Fibroblast of pulmonary artery (primary cell): Measurements from ENCODE around the gene ZNF491.
"Not testable (repeated sequence)": the region's sequence is repeated elsewhere in the genome, so short reads cannot be mapped to it uniquely, and the experiment has no call there.

ENCODE experiments used
- DNase-seq: peaks from one replicate; pipeline ENCODE4 v3.0.0-alpha.2; 2010; ENCODE audit warnings: low read depth
- H3K4me3 ChIP-seq: replicated peaks from 2 replicates; pipeline ENCODE4 v1.5.1; 2011; ENCODE audit warnings: low read depth, mild to moderate bottlenecking, control low read depth, low read length, moderate library complexity
- CTCF ChIP-seq: IDR thresholded peaks from 2 replicates; pipeline ENCODE4 v1.5.1; 2011; ENCODE audit warnings: mild to moderate bottlenecking, control low read depth, low read length, inconsistent platforms; ENCODE audit errors: missing control alignments

The ZNF491 gene

GRCh38 chr19:11806354-11807098 lies 8.2 kb downstream of the ZNF491 start:
- TF ChIP-seq CTCF, result no peak
- H3K4me3 ChIP-seq, result no peak overlapping the region
- no peak for DNase-seq

GRCh38 chr19:11807099-11807380 lies 8.7 kb downstream of the ZNF491 start:
- no peak for DNase-seq
- H3K4me3 ChIP-seq, result no peak overlapping the region

GRCh38 chr19:11813703-11814028 lies 15.3 kb downstream of the ZNF491 start:
- no peak for DNase-seq
- no peak for TF ChIP-seq CTCF
- peak overlapping the region; percentile 78 for H3K4me3 ChIP-seq

More at GRCh38 chr19:11807099-11807380, 8.7 kb downstream of the ZNF491 start:
- no peak for TF ChIP-seq CTCF

- peak within 1 kb of the TSS; percentile 78 for H3K4me3 ChIP-seq
- TF ChIP-seq CTCF, result no peak
- DNase-seq, result peak; percentile 93
Observed at GRCh38 chr19:11814029-11814699, 15.8 kb downstream of the ZNF491 start, which contains the start of gene ZNF440. Gene ZNF440, plus strand, starts transcription at chr19:11814273. Its CDS starts 175 bp downstream, at chr19:11814448.

GRCh38 chr19:11814700-11815035 lies 16.3 kb downstream of the ZNF491 start:
- peak; percentile 51 for DNase-seq
- TF ChIP-seq CTCF, result no peak
- peak overlapping the region; percentile 78 for H3K4me3 ChIP-seq

GRCh38 chr19:11821474-11822109 lies 23.3 kb downstream of the ZNF491 start:
- TF ChIP-seq CTCF, result no peak
- H3K4me3 ChIP-seq, result no peak overlapping the region
- peak; percentile 50 for DNase-seq

GRCh38 chr19:11828957-11829876 lies 30.9 kb downstream of the ZNF491 start:
- not testable (repeated sequence) for DNase-seq, H3K4me3 ChIP-seq
